A549 (cell line): ENCODE results near the gene ABLIM3. TPM values are rescaled to one million over a fixed set of nuclear protein-coding genes. Genes with fewer than 3 reads are reported as not detected.

ENCODE experiments used
- ATAC-seq, 2 experiments: fragments of 200-7000 bp in 1 of 2; fragments of >200 bp in 1 of 2; cut with Nextera tagmentation in 1 of 2; cut with Tn5 transposase in 1 of 2; 3 replicates each; pipeline versions ENCODE4 v1.8.0 to v1.9.1; 2018 to 2020; ENCODE audit warnings: mild to moderate bottlenecking in 1 of 2, moderate library complexity in 1 of 2
- CTCF ChIA-PET: fragments of 300-600 bp; sonication (Branson Sonifier 250); formaldehyde crosslinking; extraction: SDS; loops from one replicate; lab custom pipeline; 2021; ENCODE audit warnings: antibody characterized with exemption, inconsistent platforms; lab: Yijun Ruan, JAX
- POLR2A ChIA-PET: fragments of 350-600 bp; formaldehyde crosslinking; extraction: SDS; loops from one replicate; lab custom pipeline; 2021; ENCODE audit warnings: antibody characterized with exemption, inconsistent platforms; lab: Yijun Ruan, JAX
- DNase-seq, 2 experiments: peaks; one replicate each; pipeline versions ENCODE4 v3.0.0 to v3.0.0-alpha.2; 2011 to 2016; ENCODE audit warnings: low read depth in 1 of 2, low spot score in 1 of 2
- FAIRE-seq: peaks from 2 replicates; lab custom pipeline; 2011; peaks lifted over from hg19 to GRCh38; lab: Jason Lieb, UNC
- H3K27ac ChIP-seq, 2 experiments: fragments of >200 bp; sonication (Bioruptor Twin); formaldehyde crosslinking; 3 replicates each; pipeline ENCODE4 v1.5.1; 2016 to 2017
- H3K4me1 ChIP-seq: fragments of >200 bp; sonication (Bioruptor Twin); formaldehyde crosslinking; 3 replicates; pipeline ENCODE4 v1.6.1; 2016
- H3K4me2 ChIP-seq: fragments of >200 bp; sonication (Bioruptor Twin); formaldehyde crosslinking; 3 replicates; pipeline ENCODE4 v1.6.1; 2016
- H3K4me3 ChIP-seq: fragments of >200 bp; sonication (Bioruptor Twin); formaldehyde crosslinking; 3 replicates; pipeline ENCODE4 v1.5.1; 2016
- H3K9me3 ChIP-seq: fragments of >200 bp; sonication (Bioruptor Twin); formaldehyde crosslinking; 3 replicates; pipeline ENCODE4 v1.6.1; 2016
- CBX2 ChIP-seq: fragments of 200-600 bp; sonication (generic); IDR thresholded peaks from 2 replicates; pipeline ENCODE4 v1.6.1; 2016; ENCODE audit warnings: low read depth, mild to moderate bottlenecking, borderline replicate concordance
- CBX8 ChIP-seq: fragments of 200-600 bp; sonication (generic); IDR thresholded peaks from 2 replicates; pipeline ENCODE4 v1.6.1; 2016
- CTCF ChIP-seq: fragments of >200 bp; sonication (Bioruptor Twin); formaldehyde crosslinking; IDR thresholded peaks from 3 replicates; pipeline ENCODE4 v1.5.1; 2016
- E2F6 ChIP-seq: IDR thresholded peaks from 2 replicates; pipeline ENCODE4 v1.6.1; 2012; ENCODE audit warnings: low read depth, borderline replicate concordance
- EHF ChIP-seq: fragments of 250-450 bp; sonication (Bioruptor Pico); IDR thresholded peaks from 2 replicates; pipeline ENCODE4 v1.5.0; 2020; ENCODE audit warnings: mild to moderate bottlenecking
- EHMT2 ChIP-seq: fragments of 200-600 bp; sonication (generic); IDR thresholded peaks from 2 replicates; pipeline ENCODE4 v1.6.1; 2016; ENCODE audit warnings: antibody characterized with exemption, low read depth, mild to moderate bottlenecking, moderate library complexity
- EP300 ChIP-seq, 2 experiments: fragments of >200 bp; sonication (Bioruptor Twin); formaldehyde crosslinking; IDR thresholded peaks; 2 replicates in 1 of 2; 3 replicates in 1 of 2; pipeline ENCODE4 v1.6.1; 2016 to 2017
- GATA3 ChIP-seq: IDR thresholded peaks from 2 replicates; pipeline ENCODE4 v1.6.1; 2012; ENCODE audit warnings: borderline replicate concordance
- HDAC2 ChIP-seq: fragments of 200-600 bp; sonication (generic); IDR thresholded peaks from 2 replicates; pipeline ENCODE4 v1.6.1; 2016
- HOXA7 ChIP-seq: fragments of 250-450 bp; sonication (Bioruptor Pico); IDR thresholded peaks from 2 replicates; pipeline ENCODE4 v1.5.0; 2020; ENCODE audit warnings: mild to moderate bottlenecking, moderate library complexity
- JUN ChIP-seq, 2 experiments: fragments of >200 bp; sonication (Bioruptor Twin); formaldehyde crosslinking; IDR thresholded peaks; 2 replicates in 1 of 2; 3 replicates in 1 of 2; pipeline ENCODE4 v1.6.1; 2016 to 2017
- MAX ChIP-seq: IDR thresholded peaks from 2 replicates; pipeline ENCODE4 v1.6.1; 2012
- MYC ChIP-seq: IDR thresholded peaks from 2 replicates; pipeline ENCODE4 v1.6.1; 2012; ENCODE audit warnings: mild to moderate bottlenecking, inconsistent platforms, low read length, improper control_type of control experiment, borderline replicate concordance
- NFE2L2 ChIP-seq: fragments of 150-350 bp; conservative IDR thresholded peaks from 2 replicates; pipeline ENCODE4 v1.6.1; 2014; ENCODE audit warnings: low read length
- PHF8 ChIP-seq: fragments of 200-600 bp; sonication (generic); IDR thresholded peaks from 2 replicates; pipeline ENCODE4 v1.6.1; 2016; ENCODE audit warnings: low read depth, mild to moderate bottlenecking, antibody characterized with exemption, moderate library complexity, borderline replicate concordance
- POLR2AphosphoS2 ChIP-seq: conservative IDR thresholded peaks from 2 replicates; pipeline ENCODE4 v1.6.1; 2012; ENCODE audit warnings: low read length, improper control_type of control experiment, inconsistent platforms
- RCOR1 ChIP-seq: fragments of 150-350 bp; IDR thresholded peaks from 2 replicates; pipeline ENCODE4 v1.6.1; 2014; ENCODE audit warnings: antibody characterized with exemption, low read length, low read depth
- RFX5 ChIP-seq: fragments of 450-650 bp; IDR thresholded peaks from 2 replicates; pipeline ENCODE4 v1.7.1; 2014; ENCODE audit warnings: antibody characterized with exemption, mild to moderate bottlenecking, moderate library complexity
- SREBF2 ChIP-seq: fragments of 450-650 bp; IDR thresholded peaks from 2 replicates; pipeline ENCODE4 v1.6.1; 2014; ENCODE audit warnings: mild to moderate bottlenecking, moderate library complexity
- TFCP2L1 ChIP-seq: fragments of 250-450 bp; sonication (Bioruptor Pico); IDR thresholded peaks from 2 replicates; pipeline ENCODE4 v1.5.0; 2021; ENCODE audit warnings: mild to moderate bottlenecking
- TP53 ChIP-seq: fragments of 250-450 bp; sonication (Bioruptor Pico); IDR thresholded peaks from 2 replicates; pipeline ENCODE4 v1.5.0; 2021; ENCODE audit warnings: mild to moderate bottlenecking, moderate library complexity
- USF2 ChIP-seq: fragments of 450-650 bp; IDR thresholded peaks from 2 replicates; pipeline ENCODE4 v1.6.1; 2014; ENCODE audit warnings: antibody characterized with exemption
- ZFP36 ChIP-seq: fragments of 450-650 bp; IDR thresholded peaks from 2 replicates; pipeline ENCODE4 v1.6.1; 2014; ENCODE audit warnings: borderline replicate concordance; ENCODE audit not compliant: partially characterized antibody
- ZNF302 ChIP-seq: fragments of 250-450 bp; sonication (Bioruptor Pico); IDR thresholded peaks from 2 replicates; pipeline ENCODE4 v1.9.0; 2021; ENCODE audit warnings: inconsistent platforms, mild to moderate bottlenecking, moderate library complexity
- ZSCAN20 ChIP-seq: fragments of 250-450 bp; sonication (Bioruptor Pico); IDR thresholded peaks from 2 replicates; pipeline ENCODE4 v1.8.0; 2022; ENCODE audit warnings: mild to moderate bottlenecking, moderate library complexity
- WGBS: methylation state at CpG from one replicate; pipeline ENCODE4 v1.1.6; 2017; ENCODE audit errors: missing lambda C conversion rate; 5-methylcytosine and 5-hydroxymethylcytosine counted together
- polyA plus RNA-seq, 4 experiments: library from polyadenylated mRNA; depleted of rRNA in 3 of 4; stranded (reverse); fragments of >200 nt; fragmentation: RNase III in 1 of 4; extraction: RNeasy Plus Mini Kit Qiagen cat#74134 plus additional on column Dnase treatment in 1 of 4; gene quantifications; 2 replicates in 3 of 4; 3 replicates in 1 of 4; pipeline ENCODE4 v1.2.3, GENCODE V29; 2011 to 2017

The ABLIM3 gene
- polyA plus RNA-seq, 2 of the 4 experiments (the other 2 are of a cell fraction), result 2.7 to 3.0 TPM

- no peak overlapping the region for H3K4me3 ChIP-seq
- CTCF ChIA-PET, result interaction anchor here (1.8 kb wide), 1 partner anchor 19 kb away, joined by 13 read pairs; the partner anchor contains the start of gene ABLIM3
These were observed 19.9 kb downstream of the ABLIM3 start for GRCh38 chr5:149161026-149161687.

GRCh38 chr5:149161850-149162249 lies 20.6 kb downstream of the ABLIM3 start:
- H3K4me2 ChIP-seq, result no peak overlapping the region; the same call in 2 of the 3 replicates
- FAIRE-seq (no peak), ATAC-seq (no peak), DNase-seq (no peak)
- no peak overlapping the region for H3K4me3 ChIP-seq
- H3K27ac ChIP-seq, result no peak overlapping the region
- peaks cover 7% of the 10 kb centered on the region; the same call in 1 of the 3 replicates for H3K4me1 ChIP-seq
- ChIA-PET POLR2A (interaction anchor here (0.7 kb wide), 1 partner anchor 12 kb away, joined by 3 read pairs; no protein-coding TSS in a partner anchor), CTCF (interaction anchor here (1.8 kb wide), 1 partner anchor 20 kb away, joined by 13 read pairs; the partner anchor contains the start of gene ABLIM3)
- TF ChIP-seq ZFP36, result no peak
- TF ChIP-seq TP53 (CRISPR knock-in tag), result no peak
- no peak for TF ChIP-seq EHF
- TF ChIP-seq EP300 (IDR thresholded peaks at IDR 0.05), result no peak
- TF ChIP-seq CBX8, result no peak
- no peak for TF ChIP-seq HOXA7 (CRISPR knock-in tag)
- no peak for TF ChIP-seq RFX5
- TF ChIP-seq RCOR1, result no peak
- TF ChIP-seq TFCP2L1, result no peak
- no peak for TF ChIP-seq MYC
- no peak for TF ChIP-seq CBX2
- TF ChIP-seq GATA3, result no peak
- TF ChIP-seq HDAC2, result no peak
- TF ChIP-seq USF2, result no peak
- no peak for TF ChIP-seq CTCF
- TF ChIP-seq NFE2L2, result no peak
- no peak for TF ChIP-seq PHF8
- TF ChIP-seq EHMT2, result no peak
- 89% methylated on average over 5 of the region's 5 CpGs for WGBS
- H3K9me3 ChIP-seq, result no peaks in the 10 kb centered on the region

More at GRCh38 chr5:149161026-149161687, 19.9 kb downstream of the ABLIM3 start:
- TF ChIP-seq ZNF302 (no peak), E2F6 (no peak), NFE2L2 (no peak), RCOR1 (no peak), SREBF2 (no peak), PHF8 (no peak), MAX (no peak), POLR2AphosphoS2 (no peak), ZFP36 (no peak), ZSCAN20 (no peak), JUN (IDR thresholded peaks at IDR 0.05) (no peak), TP53 (CRISPR knock-in tag) (no peak)
- 0 out of 6 replicates have a peak overlapping the region, but pooled peaks of 1 of the 2 experiments have one; percentile 10 for H3K27ac ChIP-seq
- POLR2A ChIA-PET, result interaction anchor here (0.7 kb wide), 1 partner anchor 13 kb away, joined by 3 read pairs; no protein-coding TSS in a partner anchor
- H3K9me3 ChIP-seq, result no peaks in the 10 kb centered on the region
- DNase-seq, result no peak
- no peak for FAIRE-seq
- 62% methylated on average over 9 of the region's 9 CpGs for WGBS
- H3K4me2 ChIP-seq, result no peak overlapping the region
- no peak for ATAC-seq
- H3K4me1 ChIP-seq, result peaks cover 7% of the 10 kb centered on the region; the same call in 1 of the 3 replicates
